NCI-H2227 (cell line): ENCODE results near the gene LRRC71.

Source experiments
- DNase-seq: peaks from one replicate; lab custom pipeline; 2025; ENCODE audit not compliant: unreplicated experiment; lab: John Stamatoyannopoulos, UW

The LRRC71 gene

GRCh38 chr1:156905176-156905575, 15.3 kb upstream of the LRRC71 start:
- no peak for DNase-seq

- DNase-seq = no peak
Observed at GRCh38 chr1:156905651-156906050, 14.8 kb upstream of the LRRC71 start.

GRCh38 chr1:156906206-156906906, 14.1 kb upstream of the LRRC71 start:
- DNase-seq = no peak

GRCh38 chr1:156908541-156908940, 11.9 kb upstream of the LRRC71 start:
- no peak for DNase-seq

GRCh38 chr1:156908955-156909354, 11.5 kb upstream of the LRRC71 start:
- DNase-seq = no peak

- no peak for DNase-seq
Observed at GRCh38 chr1:156909671-156910070, 10.8 kb upstream of the LRRC71 start.

- peak; percentile 29 for DNase-seq
Observed at GRCh38 chr1:156910309-156910782, 10.1 kb upstream of the LRRC71 start.

- no peak for DNase-seq
Observed at GRCh38 chr1:156911577-156912298, 8.7 kb upstream of the LRRC71 start.

- no peak for DNase-seq
Observed at GRCh38 chr1:156912310-156912709, 8.1 kb upstream of the LRRC71 start.

- DNase-seq = no peak
Observed at GRCh38 chr1:156912861-156913808, 7.3 kb upstream of the LRRC71 start.

GRCh38 chr1:156913809-156914387, 6.5 kb upstream of the LRRC71 start:
- no peak for DNase-seq

GRCh38 chr1:156914440-156914856, 6.0 kb upstream of the LRRC71 start:
- DNase-seq = peak; percentile 11

GRCh38 chr1:156921053-156921529, 659 bp downstream of the LRRC71 start:
- no peak for DNase-seq

GRCh38 chr1:156922986-156923669, 2.7 kb downstream of the LRRC71 start:
- DNase-seq = no peak

GRCh38 chr1:156923670-156924477, 3.4 kb downstream of the LRRC71 start:
- no peak for DNase-seq

GRCh38 chr1:156924478-156925153, 4.2 kb downstream of the LRRC71 start:
- no peak for DNase-seq

GRCh38 chr1:156925154-156926010, 5.0 kb downstream of the LRRC71 start:
- DNase-seq = no peak

- DNase-seq = peak; percentile 49
Observed at GRCh38 chr1:156926175-156926574, 5.7 kb downstream of the LRRC71 start.
